CD4-positive, alpha-beta T cell treated with Interleukin-4 for 4 hours (primary cell): ENCODE measurements around the gene KLK11.

Experiments
- DNase-seq: peaks from one replicate; pipeline ENCODE4 v3.0.0-alpha.2; 2020

KLK11 gene, protein sequence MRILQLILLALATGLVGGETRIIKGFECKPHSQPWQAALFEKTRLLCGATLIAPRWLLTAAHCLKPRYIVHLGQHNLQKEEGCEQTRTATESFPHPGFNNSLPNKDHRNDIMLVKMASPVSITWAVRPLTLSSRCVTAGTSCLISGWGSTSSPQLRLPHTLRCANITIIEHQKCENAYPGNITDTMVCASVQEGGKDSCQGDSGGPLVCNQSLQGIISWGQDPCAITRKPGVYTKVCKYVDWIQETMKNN

DNA sequence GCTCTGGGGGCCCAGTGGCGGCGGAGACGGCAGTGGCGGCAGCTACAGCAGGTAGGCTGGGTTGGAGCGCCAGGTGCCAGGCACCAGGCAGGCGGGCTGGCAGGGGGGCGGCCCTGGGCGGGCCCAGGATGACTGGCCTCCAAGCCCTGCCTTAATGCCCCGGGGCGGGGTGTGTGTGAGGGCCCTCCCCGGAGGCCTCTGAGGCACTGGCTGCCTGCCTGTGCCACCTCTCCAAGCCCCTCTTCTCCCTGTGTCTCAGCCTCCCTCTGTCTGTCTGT, at the start of gene KLK11:
Gene KLK11, minus strand, starts transcription at position 63 of the 278 bp plus-strand sequence. CDS start 985 bp downstream, outside the sequence.
- no peak for DNase-seq

DNA sequence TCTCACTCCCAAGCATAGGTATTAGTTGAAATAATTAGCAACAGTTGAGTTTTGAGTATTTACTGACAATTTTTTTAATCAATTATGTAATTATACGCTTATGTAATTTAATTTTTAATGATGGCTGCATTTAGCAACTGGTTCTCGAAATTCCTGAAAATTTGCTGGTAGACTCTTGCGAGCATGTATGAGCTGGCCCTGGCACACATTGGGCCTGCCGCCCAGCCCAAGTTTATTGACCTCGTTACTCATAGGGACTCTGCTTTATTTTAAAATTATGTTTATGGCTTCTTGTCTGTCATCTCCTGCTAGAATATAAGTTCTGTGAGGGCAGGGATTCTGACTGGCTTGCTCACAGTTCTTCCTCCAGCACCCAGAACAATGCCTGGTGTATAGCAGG, 49.6 kb upstream of the KLK11 start:
- DNase-seq, result no peak

DNA sequence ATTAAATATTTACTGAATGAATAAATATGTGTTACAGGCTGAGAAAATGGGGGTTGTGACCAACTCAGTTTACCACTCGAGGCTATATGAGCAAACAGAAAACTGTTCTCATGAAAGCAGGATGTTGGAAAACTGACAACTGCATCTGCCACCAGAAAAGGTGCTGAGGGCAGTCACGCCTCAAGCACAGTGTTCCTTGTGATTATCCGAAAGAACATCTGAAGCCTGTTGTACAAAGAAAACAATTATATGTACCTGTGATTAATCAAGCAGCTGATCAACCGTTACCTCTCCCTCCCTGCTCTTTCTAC, 44.6 kb upstream of the KLK11 start:
- no peak for DNase-seq

DNA sequence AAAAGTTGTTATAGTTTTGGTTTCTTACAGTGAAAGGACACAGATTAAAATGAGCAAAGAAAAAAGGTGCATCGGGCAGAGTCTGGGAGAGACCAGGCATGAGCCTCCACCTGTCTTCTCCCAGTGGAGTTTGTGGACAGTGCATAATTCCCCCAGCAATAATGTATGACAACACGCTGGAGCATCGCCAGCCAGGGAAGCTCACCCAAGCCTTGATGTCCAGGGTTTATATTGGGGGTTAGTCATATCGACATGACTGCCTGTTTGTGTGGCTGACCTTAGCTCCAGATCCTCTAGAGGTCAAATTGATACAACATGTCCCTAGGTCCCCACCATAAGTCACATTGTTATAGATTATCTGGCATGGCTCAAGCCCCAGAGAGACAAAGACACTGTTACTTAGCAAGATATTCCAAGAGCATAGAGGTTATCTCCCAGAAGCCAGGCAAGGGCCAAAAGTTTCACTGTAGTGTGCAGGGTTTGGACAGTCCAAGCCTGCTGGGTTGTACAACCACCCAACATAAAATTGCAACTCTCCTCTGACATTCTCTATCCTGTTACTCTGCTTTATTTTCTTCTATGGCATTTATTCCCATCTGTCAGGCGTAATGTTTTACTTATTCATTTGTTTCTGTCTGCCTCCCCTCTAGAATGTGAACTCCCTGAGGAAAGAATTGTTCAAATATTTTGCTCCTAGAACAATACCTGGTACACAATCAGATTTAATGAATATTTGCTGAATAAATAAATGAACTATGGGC, 44.1 kb upstream of the KLK11 start:
- no peak for DNase-seq

DNA sequence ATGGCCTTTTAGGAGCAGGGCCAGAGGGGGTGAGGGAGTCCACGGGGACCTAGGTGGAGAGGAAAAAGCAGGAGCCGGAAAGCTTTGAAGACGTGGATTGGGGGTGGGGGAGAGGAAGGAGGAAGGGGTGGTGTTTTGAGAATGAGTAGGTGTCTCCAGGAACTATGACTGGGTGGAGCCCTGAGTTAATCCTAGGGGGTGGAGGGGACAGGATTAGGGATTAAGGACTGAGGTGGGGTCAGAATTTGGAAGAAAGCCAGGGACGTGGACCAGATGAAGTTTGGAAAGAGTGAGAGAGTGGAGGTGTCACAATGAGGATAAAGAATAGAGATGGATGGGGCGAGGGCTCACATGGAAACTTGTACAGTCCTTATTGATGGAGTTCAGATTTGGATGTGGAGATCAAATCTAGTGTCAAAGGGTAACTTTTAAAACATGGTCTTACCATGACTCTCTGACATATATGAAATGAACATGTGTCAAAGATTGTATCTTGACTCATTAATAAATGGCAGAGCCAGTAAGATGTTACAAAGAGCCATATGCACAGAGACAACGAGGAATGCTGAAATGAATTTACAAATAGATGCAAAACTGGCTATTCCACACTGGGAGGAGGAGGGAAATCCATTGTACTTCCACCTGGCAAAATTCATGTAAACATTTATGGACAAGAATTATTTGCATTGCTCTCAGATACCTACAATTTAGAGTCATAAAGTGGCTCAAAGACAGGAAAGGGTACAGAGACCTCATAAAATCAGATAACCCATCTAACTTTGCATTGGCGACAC, 40.2 kb upstream of the KLK11 start:
- no peak for DNase-seq

DNA sequence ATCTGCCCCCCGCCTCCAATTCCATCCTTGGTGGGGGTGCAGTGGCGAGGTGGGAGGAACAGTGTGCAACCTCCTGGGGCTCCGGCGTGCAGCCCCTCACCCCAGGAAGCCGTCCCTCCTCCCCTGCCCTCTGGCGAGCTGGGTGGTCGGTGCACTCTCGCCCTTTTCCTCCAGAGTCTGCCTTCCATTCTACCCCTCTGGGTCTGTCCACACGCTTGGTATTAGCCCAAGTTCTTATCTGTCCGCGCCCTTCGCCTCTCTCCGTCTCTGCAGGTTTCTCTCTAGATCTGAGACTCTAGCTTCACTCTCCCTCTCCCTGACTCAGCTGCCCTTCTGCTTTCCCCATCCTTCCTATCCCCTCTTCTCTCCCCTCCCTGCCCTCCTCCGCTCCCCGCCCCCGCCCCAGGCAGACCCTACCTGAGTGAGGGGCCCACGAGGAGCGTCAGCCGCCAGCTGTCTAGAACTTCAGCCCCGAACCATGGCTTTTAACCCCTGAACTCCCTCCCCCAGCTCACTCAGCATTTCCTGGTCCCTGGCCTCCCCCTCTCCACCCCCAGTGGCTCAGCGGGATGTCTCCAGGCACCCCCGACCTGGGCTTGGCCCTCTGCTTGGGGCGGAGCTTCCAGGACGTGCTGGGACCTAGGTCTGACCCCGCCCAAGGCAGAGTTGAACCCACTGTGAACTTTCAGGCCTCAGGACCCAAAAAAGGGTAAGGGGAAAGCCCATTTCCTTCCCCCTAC, 39.0 kb upstream of the KLK11 start:
- DNase-seq, result no peak

DNA sequence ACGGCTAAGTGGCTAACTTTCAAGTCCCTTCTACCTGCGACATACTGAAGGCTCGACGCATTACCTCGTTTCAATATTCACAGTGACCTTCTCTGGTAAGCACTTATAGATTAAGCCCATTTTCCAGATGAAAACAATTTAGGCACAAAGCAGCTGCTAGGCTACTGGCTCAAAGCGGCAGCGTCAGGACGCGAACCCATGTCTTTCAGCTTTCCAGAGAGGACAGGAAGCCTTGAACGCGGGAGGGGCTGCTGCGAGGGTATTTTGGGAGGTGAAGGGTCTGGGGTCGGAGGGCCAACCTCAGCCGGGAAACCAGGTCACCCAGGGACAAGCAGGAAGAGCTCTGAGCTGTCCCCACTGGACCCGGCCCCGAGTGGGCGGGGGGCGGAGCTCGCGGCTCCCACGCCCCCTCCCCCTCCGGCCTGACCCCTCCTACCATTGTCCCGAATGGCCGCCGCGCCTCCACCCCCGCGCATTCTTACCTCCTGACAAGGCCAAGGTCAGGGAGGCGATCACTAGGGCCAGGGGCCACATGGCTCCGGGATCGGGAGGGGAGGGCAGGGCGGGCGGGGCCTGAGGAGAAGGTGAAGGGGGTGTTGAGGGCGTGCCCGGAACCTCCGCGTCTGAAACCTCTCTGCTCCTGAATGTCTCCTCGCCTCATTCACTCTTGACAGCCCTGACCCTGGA, 38.3 kb upstream of the KLK11 start, which contains the start of gene KLK13:
Gene KLK13, minus strand, starts transcription at position 559 of the 687 bp plus-strand sequence. Its CDS starts 25 bp downstream, at position 534.
- no peak for DNase-seq

DNA sequence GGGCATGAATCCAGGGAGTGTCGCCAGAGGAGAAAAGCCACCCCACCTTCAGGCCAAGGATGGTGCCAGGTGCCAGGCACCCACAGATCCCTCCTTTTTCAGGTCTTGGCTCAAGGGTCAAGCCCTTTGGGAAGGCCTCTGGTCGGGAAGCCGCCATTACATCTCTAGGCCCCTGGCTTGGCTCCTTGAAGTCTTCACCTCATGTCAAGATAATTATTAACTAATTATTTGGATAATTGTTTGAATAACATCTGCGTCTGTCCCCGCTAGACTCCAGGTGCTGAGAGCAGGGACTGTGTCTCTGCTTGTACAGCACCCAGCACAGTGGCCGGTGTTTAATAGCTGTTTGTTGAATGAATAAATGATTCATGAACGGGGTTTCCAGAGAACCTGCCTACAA, 37.2 kb upstream of the KLK11 start:
- DNase-seq, result no peak

DNA sequence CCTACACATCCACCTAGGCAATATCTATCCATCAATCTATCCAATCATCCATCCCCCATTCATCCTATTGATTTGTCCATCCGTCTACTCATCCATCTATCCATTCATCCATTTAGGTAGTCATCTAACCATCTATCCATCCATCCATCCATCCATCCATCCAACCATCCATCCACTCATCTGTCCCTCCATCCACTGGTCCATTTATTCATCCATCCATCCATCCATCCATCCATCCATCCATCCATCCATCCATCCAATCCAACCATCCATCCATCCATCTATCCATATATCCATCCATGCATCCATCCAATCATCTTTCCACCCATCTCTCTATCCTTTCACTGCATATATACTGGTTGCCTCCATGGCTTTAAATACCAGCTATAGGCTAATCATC, 34.6 kb upstream of the KLK11 start:
- no peak for DNase-seq

DNA sequence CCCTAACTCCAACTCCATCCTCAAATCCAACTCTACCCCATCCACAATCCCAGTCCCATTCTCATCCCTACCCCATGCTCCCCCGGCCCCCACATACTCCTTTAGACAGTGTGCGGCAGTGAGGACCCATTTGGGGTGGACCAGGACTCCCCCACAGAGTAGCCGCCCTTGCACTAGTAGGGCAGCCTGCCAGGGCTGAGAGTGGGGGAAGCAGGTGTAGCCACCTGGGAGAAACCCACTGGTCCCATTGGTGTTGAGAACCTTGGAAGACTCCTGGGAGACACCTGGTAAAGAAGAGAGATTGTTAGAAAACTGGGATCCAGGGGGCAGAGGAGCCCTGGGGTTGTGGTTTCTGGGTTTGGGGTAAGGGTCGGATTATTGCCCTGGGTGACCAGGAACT, 33.9 kb upstream of the KLK11 start:
- DNase-seq, result no peak

DNA sequence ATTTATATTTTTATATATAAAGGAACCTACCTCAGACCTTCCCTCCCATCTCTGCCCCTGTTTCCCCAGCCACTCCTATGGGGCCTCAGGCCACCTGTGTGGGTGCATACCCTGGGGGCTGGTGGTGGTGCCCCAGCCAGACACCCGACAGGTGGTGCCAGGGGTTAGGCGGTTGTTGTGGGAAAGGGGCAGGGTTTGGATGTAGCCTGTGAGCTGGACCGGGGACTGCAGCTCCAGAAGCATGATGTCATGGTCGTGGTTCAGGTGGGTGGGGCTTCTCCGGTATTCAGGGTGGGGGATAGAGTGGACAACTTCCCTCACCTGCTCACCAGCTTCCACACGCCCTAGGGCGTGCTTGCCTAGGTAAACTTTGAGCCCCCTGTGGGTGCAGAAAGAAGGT, 33.3 kb upstream of the KLK11 start:
- no peak for DNase-seq

DNA sequence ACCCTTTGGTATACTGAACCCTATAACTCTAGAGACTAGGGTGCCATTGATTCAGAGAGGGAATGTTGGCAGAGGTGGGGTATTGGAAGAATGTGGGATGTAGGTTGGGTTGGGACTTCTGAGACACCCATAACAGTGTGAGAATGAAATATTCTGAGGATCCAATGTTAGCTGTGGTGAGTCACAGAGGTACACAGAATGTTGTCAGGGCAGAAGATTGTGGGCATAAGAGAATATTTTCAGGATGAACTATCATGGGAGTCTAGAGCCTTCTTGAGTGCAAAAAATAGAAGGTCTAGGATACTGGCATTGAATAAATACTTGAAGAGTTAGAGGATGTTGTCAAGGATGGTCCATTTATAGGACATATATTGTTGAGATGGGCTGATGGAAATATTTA, 29.4 kb upstream of the KLK11 start:
- DNase-seq, result no peak

DNA sequence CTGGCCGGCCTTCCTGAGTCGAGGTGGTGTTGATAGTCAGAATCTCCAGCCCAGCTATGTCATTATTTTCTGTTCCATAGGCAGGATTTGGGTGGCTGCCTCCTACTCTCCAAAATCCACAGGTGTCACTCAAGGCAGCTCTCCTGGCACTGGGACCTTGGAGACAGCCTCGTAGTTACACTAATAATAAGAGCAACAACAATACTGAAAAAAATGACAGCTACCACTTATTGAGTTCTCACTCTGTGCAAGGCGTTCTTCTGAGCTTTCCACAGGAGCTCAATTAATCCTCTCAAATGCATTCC, 20.6 kb upstream of the KLK11 start:
- DNase-seq, result no peak

DNA sequence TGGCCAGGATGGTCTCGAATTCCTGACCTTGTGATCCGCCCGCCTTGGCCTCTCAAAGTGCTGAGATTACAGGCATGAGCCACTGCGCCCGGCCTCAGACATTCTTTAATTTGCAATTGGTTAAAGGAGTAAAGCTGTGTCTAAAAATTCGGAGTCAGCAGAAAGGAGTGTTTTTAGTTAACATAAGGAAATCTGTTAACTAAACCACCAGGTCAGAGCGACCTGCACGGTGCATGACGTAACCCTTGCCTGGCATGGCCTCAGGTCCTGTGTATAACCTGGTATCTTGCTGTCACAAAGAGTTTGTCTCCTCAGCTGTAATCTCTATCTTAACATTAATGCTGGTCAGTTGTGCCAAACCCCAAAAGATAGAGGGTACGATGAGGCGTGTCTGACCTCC, 17.9 kb upstream of the KLK11 start:
- DNase-seq, result no peak

DNA sequence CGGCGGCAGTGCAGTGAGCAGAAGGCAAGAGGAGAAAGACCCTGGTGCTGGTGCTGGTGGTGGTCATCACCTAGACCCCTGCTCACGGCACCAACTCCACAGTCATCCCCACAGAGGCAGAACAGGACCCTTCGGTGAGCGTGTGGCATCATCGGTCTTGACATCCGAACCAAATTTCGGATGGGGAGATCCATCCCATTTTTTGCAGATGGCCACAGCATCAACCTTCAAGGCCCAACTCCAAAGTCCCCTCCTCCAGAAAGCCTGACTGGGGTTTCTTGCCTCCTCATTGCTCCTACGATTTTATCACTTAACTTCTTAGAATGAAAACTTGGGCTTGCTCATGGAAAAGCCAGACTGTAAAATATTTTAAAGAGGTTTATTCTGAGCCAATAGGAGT, 17.1 kb upstream of the KLK11 start:
- no peak for DNase-seq

DNA sequence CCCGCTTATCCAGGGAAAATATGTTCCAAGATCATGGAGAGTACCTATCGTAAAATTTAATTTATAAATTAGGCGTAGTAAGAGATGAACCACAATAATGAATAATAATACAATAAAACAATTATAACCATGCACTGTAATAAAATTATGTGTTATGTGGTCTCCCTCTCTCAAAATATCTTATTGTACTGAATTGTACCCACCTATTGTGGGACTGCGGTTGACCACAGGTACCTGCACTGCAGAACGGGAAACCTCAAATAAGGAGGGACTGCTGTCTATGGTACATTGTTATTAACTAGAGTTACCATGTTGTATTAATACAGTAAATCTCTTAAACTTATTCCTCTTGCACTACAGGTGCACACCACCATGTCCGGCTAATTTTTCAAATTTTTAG, 13.7 kb upstream of the KLK11 start:
- no peak for DNase-seq

DNA sequence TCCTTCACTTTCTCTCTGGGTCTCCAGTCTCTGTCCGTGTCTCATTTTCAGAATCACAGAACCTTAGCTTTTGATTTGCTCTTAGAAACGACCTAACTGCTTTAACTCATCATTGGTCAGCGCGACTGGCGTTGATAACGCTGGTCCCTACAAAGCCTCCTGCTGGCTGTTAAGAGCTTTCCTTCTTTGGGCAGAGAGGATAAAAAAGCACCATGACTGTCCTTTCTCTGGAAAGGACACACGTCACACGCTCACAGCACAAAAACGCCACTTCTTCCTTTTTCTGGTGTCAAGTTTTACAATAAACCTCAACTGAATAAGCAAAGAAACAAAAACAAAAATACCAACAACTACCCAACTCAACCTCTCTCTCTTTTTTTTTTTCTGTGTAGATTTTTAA, 10.1 kb upstream of the KLK11 start:
- no peak for DNase-seq

DNA sequence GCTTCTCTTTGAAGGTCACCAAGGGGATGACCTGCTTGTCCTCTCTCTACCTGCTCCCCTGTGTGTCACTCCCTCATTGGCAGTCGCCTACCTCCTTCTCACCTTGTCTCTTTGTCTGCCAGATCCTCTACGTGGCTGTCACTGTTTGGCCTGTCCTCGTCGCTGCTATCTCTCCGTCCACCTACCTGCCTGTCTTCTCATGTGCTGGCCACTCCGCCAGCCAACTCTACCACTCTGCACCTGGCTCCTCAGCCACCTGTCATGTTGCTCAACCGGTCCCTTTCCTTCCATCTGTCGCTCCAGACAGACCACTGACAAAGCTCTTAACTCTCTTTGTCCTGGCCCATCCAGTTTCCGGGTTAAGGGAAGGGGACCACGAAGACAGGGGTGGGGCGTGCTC, 8.3 kb upstream of the KLK11 start, which contains the start of gene KLK12:
Gene KLK12, minus strand, starts transcription at position 299 of the 400 bp plus-strand sequence. CDS start 381 bp downstream, outside the sequence.
- no peak for DNase-seq

DNA sequence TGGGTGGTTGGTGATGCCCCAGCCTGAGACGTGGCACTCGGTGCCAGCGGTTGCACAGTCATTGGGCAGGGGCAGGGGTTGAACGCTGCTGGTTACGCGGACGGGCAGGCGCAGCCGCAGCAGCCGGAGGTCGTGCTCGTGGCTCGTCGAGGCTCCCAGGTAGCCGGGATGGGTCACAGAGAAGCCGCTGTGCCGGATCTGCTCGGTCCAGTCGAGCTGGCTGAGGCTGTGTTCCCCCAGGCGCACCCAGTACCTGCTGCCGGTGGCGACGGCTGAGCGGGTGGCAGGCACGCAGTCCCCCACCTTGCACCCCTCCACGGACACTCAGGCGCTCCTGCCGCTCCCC, 5.4 kb upstream of the KLK11 start:
- no peak for DNase-seq

DNA sequence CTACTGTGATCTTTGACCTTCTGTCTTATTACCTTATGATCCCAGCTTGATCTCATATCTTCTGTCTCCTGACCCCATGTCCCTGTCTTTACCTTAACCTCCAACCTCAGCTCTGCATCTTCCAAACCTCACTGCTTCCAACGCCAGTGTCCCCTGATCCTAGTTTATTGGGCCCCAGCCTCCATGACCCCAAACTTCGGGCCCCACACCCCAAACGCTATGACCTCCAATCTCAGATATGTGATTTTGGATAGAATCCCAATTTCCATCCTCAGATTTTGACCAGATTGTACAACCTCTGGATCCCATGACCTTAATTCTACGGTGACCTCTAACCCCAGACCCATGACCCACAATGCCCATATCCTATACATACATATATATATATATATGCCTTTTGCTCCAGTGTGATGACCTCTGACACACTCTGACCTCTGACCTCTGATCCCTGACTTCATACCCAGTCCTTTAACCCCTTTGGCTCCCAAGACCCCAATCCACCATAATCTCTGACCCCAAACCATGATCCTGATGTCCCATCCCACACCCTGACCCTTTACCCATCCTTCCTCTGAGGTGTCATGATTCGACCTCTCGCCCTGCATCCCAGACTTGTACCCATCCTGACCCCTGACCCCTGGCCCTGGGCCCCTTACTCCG, 4.9 kb upstream of the KLK11 start:
- no peak for DNase-seq

DNA sequence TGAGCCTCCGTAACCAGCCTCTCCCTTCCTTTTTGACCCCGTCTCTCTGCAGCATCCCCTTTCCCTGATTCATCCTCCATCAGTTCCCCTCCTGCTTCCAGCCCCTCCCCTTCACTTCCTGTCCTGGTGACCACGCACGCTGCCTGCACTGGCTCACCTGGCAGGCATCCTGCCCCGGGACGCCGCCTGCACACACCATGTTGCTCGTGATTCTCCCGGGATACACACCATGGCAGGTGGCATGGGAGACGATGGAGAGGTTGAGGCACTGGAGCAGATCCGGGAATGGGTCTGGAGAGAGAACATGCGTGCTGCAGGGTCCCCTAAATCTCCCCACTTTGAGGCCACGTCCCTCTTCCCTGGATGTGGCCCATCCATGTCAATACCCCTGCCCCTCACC, 4.2 kb upstream of the KLK11 start:
- no peak for DNase-seq

DNA sequence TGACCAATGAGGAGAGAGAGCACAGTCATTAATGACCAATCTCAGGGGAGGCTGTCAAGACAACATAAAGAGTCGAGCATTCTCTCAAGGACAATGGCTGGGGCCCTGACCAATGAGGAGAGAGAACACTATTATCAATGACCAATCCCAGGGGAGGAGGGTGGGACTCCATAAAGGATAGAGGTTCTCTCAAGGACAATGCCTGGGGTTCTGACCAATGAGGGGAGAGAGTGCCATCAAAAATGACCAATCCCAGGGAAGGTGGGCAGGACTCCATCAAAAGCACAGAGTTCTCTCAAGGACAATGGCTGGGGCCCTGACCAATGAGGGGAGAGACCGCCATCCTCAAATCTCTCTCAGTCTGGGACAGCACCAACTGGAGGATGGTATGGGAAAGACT, 3.3 kb upstream of the KLK11 start:
- no peak for DNase-seq

DNA sequence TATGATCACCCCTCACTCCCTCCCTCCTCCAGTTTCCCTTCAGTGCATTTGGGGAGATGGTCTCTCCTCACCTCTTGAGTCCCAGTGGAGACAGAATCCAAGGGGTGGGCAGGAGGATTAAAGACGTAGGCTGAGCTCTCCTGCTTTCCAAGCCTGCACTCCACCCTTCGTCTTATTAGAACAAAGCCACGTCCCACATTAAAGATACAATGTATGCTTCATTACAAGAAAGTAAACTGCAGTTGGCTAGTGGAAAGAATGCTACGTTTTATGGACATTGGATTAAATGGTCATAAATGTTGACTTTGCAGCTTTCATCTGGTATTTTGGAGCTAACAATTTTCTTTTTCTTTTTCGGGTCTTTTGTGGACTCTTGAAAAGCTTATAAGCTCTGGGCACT, 1.5 kb upstream of the KLK11 start:
- no peak for DNase-seq
